ENCODE data around the gene PSME3IP1. TPM values are rescaled to one million over a fixed set of nuclear protein-coding genes. Genes with fewer than 3 reads are reported as not detected.
"Not testable (repeated sequence)": the region's sequence is repeated elsewhere in the genome, so short reads cannot be mapped to it uniquely, and the experiment has no call there.

The PSME3IP1 gene
- total RNA-seq, 1 donor from 2014 or later, result 36.5 TPM

- H3K36me3 ChIP-seq (ENCODE audit: control insufficient read depth in 3 of 3, insufficient read depth in 3 of 3, low read length in 3 of 3), result peaks cover 23 to 58% (median 48%) of the 10 kb centered on the region in 3 donors
These were observed 39.0 kb upstream of the PSME3IP1 start for GRCh38 chr16:57224651-57225335.

GRCh38 chr16:57223057-57223456, 37.2 kb upstream of the PSME3IP1 start:
- peaks cover 26 to 65% (median 50%) of the 10 kb centered on the region in 3 donors for H3K36me3 ChIP-seq (ENCODE audit: control insufficient read depth in 3 of 3, insufficient read depth in 3 of 3, low read length in 3 of 3)

More at GRCh38 chr16:57224651-57225335, 39.0 kb upstream of the PSME3IP1 start:
- Histone ChIP-seq H3K27me3 (ENCODE audit: control insufficient read depth in 3 of 3, insufficient read depth in 3 of 3, low read length in 3 of 3) (no peaks in the 10 kb centered on the region), H3K4me3 (ENCODE audit: low read length in 3 of 3) (no peak overlapping the region), H3K9ac (ENCODE audit: low read depth in 1 of 3, low read length in 3 of 3) (no peak overlapping the region), H3K27ac (ENCODE audit: low read depth, low read length) (no peak overlapping the region), H3K4me1 (ENCODE audit: control insufficient read depth in 3 of 3, insufficient read depth in 3 of 3, low read length in 3 of 3) (no peaks in the 10 kb centered on the region), H3K9me3 (ENCODE audit: control insufficient read depth in 3 of 3, low read length in 3 of 3) (no peaks in the 10 kb centered on the region)

GRCh38 chr16:57216968-57217367, 31.1 kb upstream of the PSME3IP1 start:
- peaks cover 0 to 7% (median 4%) of the 10 kb centered on the region in 3 donors for H3K9me3 ChIP-seq (ENCODE audit: control insufficient read depth in 3 of 3, low read length in 3 of 3)
- no peak overlapping the region for H3K4me3 ChIP-seq (ENCODE audit: low read length in 3 of 3)
- no peak overlapping the region for H3K27ac ChIP-seq (ENCODE audit: low read depth, low read length)
- no peaks in the 10 kb centered on the region for H3K27me3 ChIP-seq (ENCODE audit: control insufficient read depth in 3 of 3, insufficient read depth in 3 of 3, low read length in 3 of 3)
- no peaks in the 10 kb centered on the region for H3K4me1 ChIP-seq (ENCODE audit: control insufficient read depth in 3 of 3, insufficient read depth in 3 of 3, low read length in 3 of 3)
- H3K36me3 ChIP-seq (ENCODE audit: control insufficient read depth in 3 of 3, insufficient read depth in 3 of 3, low read length in 3 of 3), result peaks cover 45 to 77% (median 67%) of the 10 kb centered on the region in 3 donors
- H3K9ac ChIP-seq (ENCODE audit: low read depth in 1 of 3, low read length in 3 of 3), result no peak overlapping the region

More at GRCh38 chr16:57223057-57223456, 37.2 kb upstream of the PSME3IP1 start:
- H3K4me1 ChIP-seq (ENCODE audit: control insufficient read depth in 3 of 3, insufficient read depth in 3 of 3, low read length in 3 of 3), result no peaks in the 10 kb centered on the region
- H3K9ac ChIP-seq (ENCODE audit: low read depth in 1 of 3, low read length in 3 of 3), result no peak overlapping the region
- H3K4me3 ChIP-seq (ENCODE audit: low read length in 3 of 3), result no peak overlapping the region
- no peaks in the 10 kb centered on the region for H3K9me3 ChIP-seq (ENCODE audit: control insufficient read depth in 3 of 3, low read length in 3 of 3)
- no peaks in the 10 kb centered on the region for H3K27me3 ChIP-seq (ENCODE audit: control insufficient read depth in 3 of 3, insufficient read depth in 3 of 3, low read length in 3 of 3)
- no peak overlapping the region for H3K27ac ChIP-seq (ENCODE audit: low read depth, low read length)

GRCh38 chr16:57213462-57213861, 27.6 kb upstream of the PSME3IP1 start:
- Histone ChIP-seq H3K4me3 (ENCODE audit: low read length in 3 of 3) (no peak overlapping the region), H3K36me3 (ENCODE audit: control insufficient read depth in 3 of 3, insufficient read depth in 3 of 3, low read length in 3 of 3) (peaks cover 35 to 63% (median 52%) of the 10 kb centered on the region in 3 donors), H3K27ac (ENCODE audit: low read depth, low read length) (no peak overlapping the region), H3K27me3 (ENCODE audit: control insufficient read depth in 3 of 3, insufficient read depth in 3 of 3, low read length in 3 of 3) (no peaks in the 10 kb centered on the region), H3K9ac (ENCODE audit: low read depth in 1 of 3, low read length in 3 of 3) (no peak overlapping the region), H3K4me1 (ENCODE audit: control insufficient read depth in 3 of 3, insufficient read depth in 3 of 3, low read length in 3 of 3) (no peaks in the 10 kb centered on the region), H3K9me3 (ENCODE audit: control insufficient read depth in 3 of 3, low read length in 3 of 3) (peaks cover 0 to 7% (median 4%) of the 10 kb centered on the region in 3 donors)

GRCh38 chr16:57209780-57210179, 23.9 kb upstream of the PSME3IP1 start:
- Histone ChIP-seq H3K4me3 (ENCODE audit: low read length in 3 of 3) (no peak overlapping the region), H3K9ac (ENCODE audit: low read depth in 1 of 3, low read length in 3 of 3) (no peak overlapping the region), H3K27ac (ENCODE audit: low read depth, low read length) (no peak overlapping the region), H3K9me3 (ENCODE audit: control insufficient read depth in 3 of 3, low read length in 3 of 3) (no peaks in the 10 kb centered on the region), H3K36me3 (ENCODE audit: control insufficient read depth in 3 of 3, insufficient read depth in 3 of 3, low read length in 3 of 3) (peaks cover 24 to 49% (median 45%) of the 10 kb centered on the region in 3 donors), H3K27me3 (ENCODE audit: control insufficient read depth in 3 of 3, insufficient read depth in 3 of 3, low read length in 3 of 3) (no peaks in the 10 kb centered on the region), H3K4me1 (ENCODE audit: control insufficient read depth in 3 of 3, insufficient read depth in 3 of 3, low read length in 3 of 3) (no peaks in the 10 kb centered on the region)

GRCh38 chr16:57208926-57209325, 23.1 kb upstream of the PSME3IP1 start:
- H3K4me1 ChIP-seq (ENCODE audit: control insufficient read depth in 3 of 3, insufficient read depth in 3 of 3, low read length in 3 of 3), result no peaks in the 10 kb centered on the region
- no peak overlapping the region for H3K4me3 ChIP-seq (ENCODE audit: low read length in 3 of 3)
- no peaks in the 10 kb centered on the region for H3K9me3 ChIP-seq (ENCODE audit: control insufficient read depth in 3 of 3, low read length in 3 of 3)
- H3K36me3 ChIP-seq (ENCODE audit: control insufficient read depth in 3 of 3, insufficient read depth in 3 of 3, low read length in 3 of 3), result peaks cover 23 to 45% (median 43%) of the 10 kb centered on the region in 3 donors
- H3K9ac ChIP-seq (ENCODE audit: low read depth in 1 of 3, low read length in 3 of 3), result no peak overlapping the region
- H3K27ac ChIP-seq (ENCODE audit: low read depth, low read length), result no peak overlapping the region
- no peaks in the 10 kb centered on the region for H3K27me3 ChIP-seq (ENCODE audit: control insufficient read depth in 3 of 3, insufficient read depth in 3 of 3, low read length in 3 of 3)

- peaks cover 17 to 29% (median 25%) of the 10 kb centered on the region in 3 donors for H3K36me3 ChIP-seq (ENCODE audit: control insufficient read depth in 3 of 3, insufficient read depth in 3 of 3, low read length in 3 of 3)
These were observed 18.8 kb upstream of the PSME3IP1 start for GRCh38 chr16:57204675-57205074.

GRCh38 chr16:57203451-57203850, 17.6 kb upstream of the PSME3IP1 start:
- Histone ChIP-seq H3K27me3 (ENCODE audit: control insufficient read depth in 3 of 3, insufficient read depth in 3 of 3, low read length in 3 of 3) (no peaks in the 10 kb centered on the region), H3K4me1 (ENCODE audit: control insufficient read depth in 3 of 3, insufficient read depth in 3 of 3, low read length in 3 of 3) (no peaks in the 10 kb centered on the region), H3K9ac (ENCODE audit: low read depth in 1 of 3, low read length in 3 of 3) (no peak overlapping the region), H3K9me3 (ENCODE audit: control insufficient read depth in 3 of 3, low read length in 3 of 3) (no peaks in the 10 kb centered on the region), H3K27ac (ENCODE audit: low read depth, low read length) (no peak overlapping the region), H3K4me3 (ENCODE audit: low read length in 3 of 3) (no peak overlapping the region), H3K36me3 (ENCODE audit: control insufficient read depth in 3 of 3, insufficient read depth in 3 of 3, low read length in 3 of 3) (peaks cover 17 to 29% (median 21%) of the 10 kb centered on the region in 3 donors)

More at GRCh38 chr16:57204675-57205074, 18.8 kb upstream of the PSME3IP1 start:
- Histone ChIP-seq H3K9ac (ENCODE audit: low read depth in 1 of 3, low read length in 3 of 3) (no peak overlapping the region), H3K4me3 (ENCODE audit: low read length in 3 of 3) (no peak overlapping the region), H3K27me3 (ENCODE audit: control insufficient read depth in 3 of 3, insufficient read depth in 3 of 3, low read length in 3 of 3) (no peaks in the 10 kb centered on the region), H3K9me3 (ENCODE audit: control insufficient read depth in 3 of 3, low read length in 3 of 3) (no peaks in the 10 kb centered on the region), H3K27ac (ENCODE audit: low read depth, low read length) (no peak overlapping the region), H3K4me1 (ENCODE audit: control insufficient read depth in 3 of 3, insufficient read depth in 3 of 3, low read length in 3 of 3) (no peaks in the 10 kb centered on the region)

- Histone ChIP-seq H3K27ac (ENCODE audit: low read depth, low read length) (no peak overlapping the region), H3K9me3 (ENCODE audit: control insufficient read depth in 3 of 3, low read length in 3 of 3) (no peaks in the 10 kb centered on the region), H3K36me3 (ENCODE audit: control insufficient read depth in 3 of 3, insufficient read depth in 3 of 3, low read length in 3 of 3) (peaks cover 14 to 22% (median 15%) of the 10 kb centered on the region in 3 donors), H3K4me3 (ENCODE audit: low read length in 3 of 3) (no peak overlapping the region), H3K4me1 (ENCODE audit: control insufficient read depth in 3 of 3, insufficient read depth in 3 of 3, low read length in 3 of 3) (no peaks in the 10 kb centered on the region), H3K27me3 (ENCODE audit: control insufficient read depth in 3 of 3, insufficient read depth in 3 of 3, low read length in 3 of 3) (no peaks in the 10 kb centered on the region), H3K9ac (ENCODE audit: low read depth in 1 of 3, low read length in 3 of 3) (no peak overlapping the region)
These were observed 16.5 kb upstream of the PSME3IP1 start for GRCh38 chr16:57202095-57202886.

GRCh38 chr16:57200926-57201325, 15.1 kb upstream of the PSME3IP1 start:
- not testable (repeated sequence) for H3K4me3 ChIP-seq (ENCODE audit: low read length in 3 of 3); H3K27me3 ChIP-seq (ENCODE audit: control insufficient read depth in 3 of 3, insufficient read depth in 3 of 3, low read length in 3 of 3); H3K27ac ChIP-seq (ENCODE audit: low read depth, low read length); H3K9me3 ChIP-seq (ENCODE audit: control insufficient read depth in 3 of 3, low read length in 3 of 3); H3K4me1 ChIP-seq (ENCODE audit: control insufficient read depth in 3 of 3, insufficient read depth in 3 of 3, low read length in 3 of 3); H3K9ac ChIP-seq (ENCODE audit: low read depth in 1 of 3, low read length in 3 of 3)
- peaks cover 12 to 17% (median 14%) of the 10 kb centered on the region in 3 donors for H3K36me3 ChIP-seq (ENCODE audit: control insufficient read depth in 3 of 3, insufficient read depth in 3 of 3, low read length in 3 of 3)
